A204.1 (cell line): ENCODE results near the gene CNTN6.

Source experiments
- FAIRE-seq: peaks from 2 replicates; lab custom pipeline; 2012; peaks lifted over from hg19 to GRCh38; lab: Jason Lieb, UNC

CNTN6 gene

GRCh38 chr3:1179146-1179545 lies 86.3 kb downstream of the CNTN6 start:
- no peak for FAIRE-seq

- no peak for FAIRE-seq
These were observed 90.7 kb downstream of the CNTN6 start for GRCh38 chr3:1183320-1184048.

- FAIRE-seq: no peak
These were observed 97.7 kb downstream of the CNTN6 start for GRCh38 chr3:1190569-1190968.

GRCh38 chr3:1191026-1191425 lies 98.2 kb downstream of the CNTN6 start:
- no peak for FAIRE-seq

- FAIRE-seq: no peak
These were observed 103.1 kb downstream of the CNTN6 start for GRCh38 chr3:1195947-1196346.

GRCh38 chr3:1197051-1197450 lies 104.2 kb downstream of the CNTN6 start:
- FAIRE-seq: no peak

GRCh38 chr3:1200371-1200770 lies 107.5 kb downstream of the CNTN6 start:
- no peak for FAIRE-seq

- no peak for FAIRE-seq
These were observed 115.1 kb downstream of the CNTN6 start for GRCh38 chr3:1207904-1208303.

- FAIRE-seq: no peak
These were observed 122.1 kb downstream of the CNTN6 start for GRCh38 chr3:1214933-1215332.

- FAIRE-seq: no peak
These were observed 124.0 kb downstream of the CNTN6 start for GRCh38 chr3:1216856-1217255.

GRCh38 chr3:1227111-1227510 lies 134.3 kb downstream of the CNTN6 start:
- no peak for FAIRE-seq

GRCh38 chr3:1228289-1228688 lies 135.5 kb downstream of the CNTN6 start:
- FAIRE-seq: no peak

- no peak for FAIRE-seq
These were observed 138.1 kb downstream of the CNTN6 start for GRCh38 chr3:1230920-1231319.

- FAIRE-seq: no peak
These were observed 139.5 kb downstream of the CNTN6 start for GRCh38 chr3:1232276-1232675.

- FAIRE-seq: no peak
These were observed 142.8 kb downstream of the CNTN6 start for GRCh38 chr3:1235526-1236120.

GRCh38 chr3:1251282-1252060 lies 158.6 kb downstream of the CNTN6 start:
- no peak for FAIRE-seq

- no peak for FAIRE-seq
These were observed 159.2 kb downstream of the CNTN6 start for GRCh38 chr3:1252061-1252430.

GRCh38 chr3:1262246-1262645 lies 169.4 kb downstream of the CNTN6 start:
- no peak for FAIRE-seq

- no peak for FAIRE-seq
These were observed 170.3 kb downstream of the CNTN6 start for GRCh38 chr3:1263121-1263520.

- no peak for FAIRE-seq
These were observed 177.0 kb downstream of the CNTN6 start for GRCh38 chr3:1269808-1270207.

- no peak for FAIRE-seq
These were observed 179.9 kb downstream of the CNTN6 start for GRCh38 chr3:1272546-1273265.

GRCh38 chr3:1275495-1275894 lies 182.7 kb downstream of the CNTN6 start:
- no peak for FAIRE-seq

GRCh38 chr3:1287815-1288214 lies 195.0 kb downstream of the CNTN6 start:
- FAIRE-seq: no peak
